ENCODE data around the gene ALDH1L2. TPM values are rescaled to one million over a fixed set of nuclear protein-coding genes. Genes with fewer than 3 reads are reported as not detected.

ALDH1L2 gene
- total RNA-seq, 1 experiment from 2014 or later = 1.9 TPM

GRCh38 chr12:104976703-104977102 is 107.6 kb downstream of the ALDH1L2 start:
- Mint-ChIP-seq H3K4me3 (no peak overlapping the region), H3K27ac (no peak overlapping the region), H3K9me3 (no peaks in the 10 kb centered on the region), H3K27me3 (ENCODE audit: low read depth) (peaks cover 1% of the 10 kb centered on the region), H3K4me1 (no peaks in the 10 kb centered on the region), H3K36me3 (ENCODE audit: insufficient read depth in 1 of 3, low read depth in 3 of 3) (no peaks in the 10 kb centered on the region)
- no peak overlapping the region for H3K27ac ChIP-seq (ENCODE audit: insufficient read length, low read depth, low read length)
- no peaks in the 10 kb centered on the region for H3K79me2 ChIP-seq (ENCODE audit: insufficient read depth, low read length)
- no peak overlapping the region for H3K23ac ChIP-seq (ENCODE audit: insufficient read length, low read depth, low read length)
- H3K18ac ChIP-seq (ENCODE audit: insufficient read length, low read depth, low read length) = no peak overlapping the region
- H4K20me1 ChIP-seq (ENCODE audit: control insufficient read depth, insufficient read depth, insufficient read length) = no peaks in the 10 kb centered on the region
- H3K56ac ChIP-seq (ENCODE audit: insufficient read length, low read depth, low read length) = no peak overlapping the region
- no CpG with 5 or more reads among the region's 8 CpGs for WGBS (ENCODE audit: extremely low coverage, insufficient read length, low lambda C conversion rate)
- no peak overlapping the region for H4K5ac ChIP-seq (ENCODE audit: insufficient read length, low read depth, low read length)
- no peak overlapping the region for H2BK5ac ChIP-seq (ENCODE audit: insufficient read length, low read length)
- TF ChIP-seq, protein P1, sequence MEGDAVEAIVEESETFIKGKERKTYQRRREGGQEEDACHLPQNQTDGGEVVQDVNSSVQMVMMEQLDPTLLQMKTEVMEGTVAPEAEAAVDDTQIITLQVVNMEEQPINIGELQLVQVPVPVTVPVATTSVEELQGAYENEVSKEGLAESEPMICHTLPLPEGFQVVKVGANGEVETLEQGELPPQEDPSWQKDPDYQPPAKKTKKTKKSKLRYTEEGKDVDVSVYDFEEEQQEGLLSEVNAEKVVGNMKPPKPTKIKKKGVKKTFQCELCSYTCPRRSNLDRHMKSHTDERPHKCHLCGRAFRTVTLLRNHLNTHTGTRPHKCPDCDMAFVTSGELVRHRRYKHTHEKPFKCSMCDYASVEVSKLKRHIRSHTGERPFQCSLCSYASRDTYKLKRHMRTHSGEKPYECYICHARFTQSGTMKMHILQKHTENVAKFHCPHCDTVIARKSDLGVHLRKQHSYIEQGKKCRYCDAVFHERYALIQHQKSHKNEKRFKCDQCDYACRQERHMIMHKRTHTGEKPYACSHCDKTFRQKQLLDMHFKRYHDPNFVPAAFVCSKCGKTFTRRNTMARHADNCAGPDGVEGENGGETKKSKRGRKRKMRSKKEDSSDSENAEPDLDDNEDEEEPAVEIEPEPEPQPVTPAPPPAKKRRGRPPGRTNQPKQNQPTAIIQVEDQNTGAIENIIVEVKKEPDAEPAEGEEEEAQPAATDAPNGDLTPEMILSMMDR (conservative IDR thresholded peaks at IDR 0.05) = peak; percentile 58
- H2BK15ac ChIP-seq (ENCODE audit: low read depth, low read length) = no peak overlapping the region
- H3K27me3 ChIP-seq (ENCODE audit: insufficient read depth, low read length) = no peaks in the 10 kb centered on the region
- H2BK120ac ChIP-seq (ENCODE audit: low read depth, low read length, poor library complexity, severe bottlenecking) = no peak overlapping the region
- peaks cover 3% of the 10 kb centered on the region for H3K23me2 ChIP-seq (ENCODE audit: insufficient read length, low read depth, low read length, poor library complexity, severe bottlenecking)
- no peaks in the 10 kb centered on the region for H3K79me1 ChIP-seq (ENCODE audit: insufficient read depth, low read depth, low read length, poor library complexity, severe bottlenecking)
- no peak overlapping the region for H4K8ac ChIP-seq (replicated peaks; ENCODE audit: insufficient read length, low read depth, low read length)
- H4K91ac ChIP-seq (ENCODE audit: insufficient read length, low read depth, low read length) = no peak overlapping the region
- H3K14ac ChIP-seq (ENCODE audit: insufficient read depth, low read length) = no peak overlapping the region
- H3K4me1 ChIP-seq (ENCODE audit: insufficient read depth, low read length) = no peaks in the 10 kb centered on the region
- no peak overlapping the region for H3K9ac ChIP-seq (ENCODE audit: extremely low read depth, insufficient read length, low read length)
- no peak overlapping the region for H3K4ac ChIP-seq (ENCODE audit: low read depth, low read length)
- no peaks in the 10 kb centered on the region for H3K9me3 ChIP-seq (ENCODE audit: control insufficient read depth, low read depth, low read length)
- no peak overlapping the region for H3K4me2 ChIP-seq (ENCODE audit: insufficient read depth, insufficient read length, low read length)
- no peak overlapping the region for H2AFZ ChIP-seq (ENCODE audit: low read length)
- H2BK20ac ChIP-seq (ENCODE audit: low read depth, low read length, poor library complexity, severe bottlenecking) = no peak overlapping the region
- no peak overlapping the region for H2AK5ac ChIP-seq (ENCODE audit: insufficient read length, low read length)
- H2BK12ac ChIP-seq (ENCODE audit: insufficient read length, low read depth, low read length) = no peak overlapping the region
- no peak overlapping the region for H3T11ph ChIP-seq (ENCODE audit: low read length)
- peak; percentile 61 for DNase-seq

All from H9 (cell line).